BLaER1 treated with 17β-estradiol and CSF1 and Interleukin-3, amounts not matched to agents 10 nM and 100 nM (cell line): ENCODE data around the gene PSMB8.
A peak's percentile ranks its signal among the peaks of the same experiment; 100 is the strongest.

Experiments
- H3K27ac ChIP-seq, 11 experiments: shearing (Covaris generic); formaldehyde crosslinking; 2 replicates each; pipeline ENCODE4 v1.8.1; 2022
- H3K27me3 ChIP-seq, 11 experiments: shearing (Covaris generic); formaldehyde crosslinking; 2 replicates each; pipeline ENCODE4 v1.8.1; 2022
- H3K36me3 ChIP-seq, 11 experiments: shearing (Covaris generic); formaldehyde crosslinking; 2 replicates each; pipeline ENCODE4 v1.8.1; 2022
- H3K4me1 ChIP-seq, 10 experiments: shearing (Covaris generic); formaldehyde crosslinking; 2 replicates each; pipeline ENCODE4 v1.8.1; 2022
- H3K4me2 ChIP-seq, 11 experiments: shearing (Covaris generic); formaldehyde crosslinking; 2 replicates each; pipeline ENCODE4 v1.8.1; 2022
- H3K4me3 ChIP-seq, 10 experiments: shearing (Covaris generic); formaldehyde crosslinking; 2 replicates each; pipeline ENCODE4 v1.8.1; 2022
- H3K9ac ChIP-seq, 11 experiments: shearing (Covaris generic); formaldehyde crosslinking; 2 replicates each; pipeline ENCODE4 v1.8.1; 2022
- H3K9me3 ChIP-seq, 11 experiments: shearing (Covaris generic); formaldehyde crosslinking; replicated peaks in 1 of 11; 2 replicates each; pipeline ENCODE4 v1.8.1; 2022
- H4K20me1 ChIP-seq, 11 experiments: shearing (Covaris generic); formaldehyde crosslinking; 2 replicates each; pipeline ENCODE4 v1.8.1; 2022
- Cebpa-rat ChIP-seq, 11 experiments: shearing (Covaris generic); IDR thresholded peaks; 2 replicates each; pipeline ENCODE4 v1.8.1; 2022

PSMB8 gene

GRCh38 chr6:32865724-32866443 is 22.0 kb upstream of the PSMB8 start:
- H3K9me3 ChIP-seq = no peaks in the 10 kb centered on the region
- H3K27ac ChIP-seq = no peak overlapping the region
- H3K4me3 ChIP-seq = no peak overlapping the region
- no peaks in the 10 kb centered on the region for H3K27me3 ChIP-seq
- H3K4me2 ChIP-seq = peak overlapping the region in 2 of 11 experiments; percentile 2 to 12; a peak in 1 of 22 replicates
- H3K9ac ChIP-seq = 0 out of 22 replicates have a peak overlapping the region, but pooled peaks of 1 of the 11 experiments have one; percentile 3
- H3K4me1 ChIP-seq = peaks cover 14 to 28% (median 22%) of the 10 kb centered on the region in 10 experiments
- H3K36me3 ChIP-seq = peaks cover 0 to 10% (median 4%) of the 10 kb centered on the region in 11 experiments; a peak in 7 of 22 replicates
- no peak for TF ChIP-seq Cebpa-rat (IDR thresholded peaks at IDR 0.05)
- no peaks in the 10 kb centered on the region for H4K20me1 ChIP-seq

- no peak overlapping the region for H3K4me3 ChIP-seq
- H3K4me1 ChIP-seq = peaks cover 12 to 44% (median 29%) of the 10 kb centered on the region in 10 experiments
These were observed 18.9 kb upstream of the PSMB8 start for GRCh38 chr6:32862725-32863124.

DNA sequence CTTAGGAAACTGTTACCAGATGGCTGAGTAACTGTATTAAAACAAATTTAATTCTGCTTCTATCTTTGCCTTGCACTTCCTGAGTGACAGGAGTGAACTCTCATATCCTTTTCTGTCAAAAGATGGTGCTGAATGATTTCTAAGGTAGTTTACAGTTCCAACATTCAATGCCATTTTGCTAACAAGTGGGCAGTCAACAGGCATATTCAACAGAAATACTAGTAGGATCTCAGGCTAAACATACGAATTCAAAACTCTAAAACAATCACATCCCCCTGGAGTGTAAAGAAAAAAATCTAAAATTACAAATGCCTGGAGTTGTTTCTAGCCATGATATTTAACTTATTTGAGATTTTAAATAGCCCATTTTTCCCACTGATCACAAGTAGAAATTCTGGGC is 16.8 kb upstream of the PSMB8 start:
- Histone ChIP-seq H3K27me3 (no peaks in the 10 kb centered on the region), H3K4me2 (peak overlapping the region in 5 of 11 experiments; percentile 12 to 40 (median 26); a peak in 5 of 22 replicates), H3K4me1 (peaks cover 6 to 31% (median 21%) of the 10 kb centered on the region in 10 experiments), H3K27ac (no peak overlapping the region; a peak in 1 of 22 replicates), H3K36me3 (peaks cover 30 to 58% (median 48%) of the 10 kb centered on the region in 11 experiments), H3K9me3 (no peaks in the 10 kb centered on the region), H4K20me1 (no peaks in the 10 kb centered on the region), H3K9ac (no peak overlapping the region), H3K4me3 (no peak overlapping the region)
- no peak for TF ChIP-seq Cebpa-rat (IDR thresholded peaks at IDR 0.05)

More at GRCh38 chr6:32862725-32863124, 18.9 kb upstream of the PSMB8 start:
- no peak overlapping the region for H3K4me2 ChIP-seq
- peaks cover 20 to 41% (median 34%) of the 10 kb centered on the region in 11 experiments for H3K36me3 ChIP-seq
- H3K9me3 ChIP-seq = no peaks in the 10 kb centered on the region
- H3K27me3 ChIP-seq = no peaks in the 10 kb centered on the region
- peak in 3 of 11 experiments; percentile 50 to 65 (median 63); a peak in 4 of 22 replicates for TF ChIP-seq Cebpa-rat (IDR thresholded peaks at IDR 0.05)
- no peak overlapping the region for H3K27ac ChIP-seq
- no peaks in the 10 kb centered on the region for H4K20me1 ChIP-seq
- no peak overlapping the region for H3K9ac ChIP-seq

- Histone ChIP-seq H4K20me1 (no peaks in the 10 kb centered on the region), H3K9me3 (no peaks in the 10 kb centered on the region), H3K9ac (no peak overlapping the region), H3K36me3 (peaks cover 30 to 58% (median 47%) of the 10 kb centered on the region in 11 experiments), H3K27me3 (no peaks in the 10 kb centered on the region), H3K27ac (no peak overlapping the region), H3K4me2 (no peak overlapping the region), H3K4me3 (no peak overlapping the region), H3K4me1 (peaks cover 16 to 35% (median 26%) of the 10 kb centered on the region in 10 experiments)
- no peak for TF ChIP-seq Cebpa-rat (IDR thresholded peaks at IDR 0.05)
These were observed 14.3 kb upstream of the PSMB8 start for GRCh38 chr6:32858194-32858593.

GRCh38 chr6:32857156-32857891 is 13.5 kb upstream of the PSMB8 start:
- Histone ChIP-seq H3K27ac (no peak overlapping the region), H3K36me3 (peaks cover 30 to 58% (median 47%) of the 10 kb centered on the region in 11 experiments), H3K9ac (no peak overlapping the region), H3K4me3 (no peak overlapping the region), H3K9me3 (no peaks in the 10 kb centered on the region), H3K4me1 (peaks cover 19 to 40% (median 31%) of the 10 kb centered on the region in 10 experiments), H4K20me1 (peaks cover 0 to under 1% (median 0%) of the 10 kb centered on the region in 11 experiments; a peak in 1 of 22 replicates), H3K4me2 (no peak overlapping the region), H3K27me3 (no peaks in the 10 kb centered on the region)
- no peak for TF ChIP-seq Cebpa-rat (IDR thresholded peaks at IDR 0.05)

GRCh38 chr6:32855467-32856174 is 11.8 kb upstream of the PSMB8 start:
- Histone ChIP-seq H3K4me1 (peaks cover 36 to 53% (median 43%) of the 10 kb centered on the region in 10 experiments), H3K9ac (peak overlapping the region; percentile 81 to 94 (median 86); a peak in 20 of 22 replicates), H4K20me1 (peaks cover 0 to 5% (median 0%) of the 10 kb centered on the region in 11 experiments; a peak in 1 of 22 replicates), H3K27me3 (no peaks in the 10 kb centered on the region), H3K4me2 (peak overlapping the region; percentile 91 to 100 (median 95)), H3K36me3 (peaks cover 38 to 58% (median 49%) of the 10 kb centered on the region in 11 experiments), H3K4me3 (peak overlapping the region; percentile 80 to 93 (median 84); a peak in 19 of 20 replicates), H3K27ac (peak overlapping the region; percentile 8 to 96 (median 88); a peak in 19 of 22 replicates), H3K9me3 (no peaks in the 10 kb centered on the region)
- no peak for TF ChIP-seq Cebpa-rat (IDR thresholded peaks at IDR 0.05)

- no peak for TF ChIP-seq Cebpa-rat (IDR thresholded peaks at IDR 0.05)
- Histone ChIP-seq H3K9me3 (no peaks in the 10 kb centered on the region), H3K4me2 (peak overlapping the region; percentile 91 to 100 (median 95)), H4K20me1 (peaks cover 0 to 5% (median 0%) of the 10 kb centered on the region in 11 experiments; a peak in 1 of 22 replicates), H3K27ac (peak overlapping the region; percentile 8 to 96 (median 88); a peak in 21 of 22 replicates), H3K4me1 (peaks cover 34 to 47% (median 42%) of the 10 kb centered on the region in 10 experiments), H3K4me3 (peak overlapping the region; percentile 80 to 93 (median 84)), H3K9ac (peak overlapping the region; percentile 81 to 94 (median 86)), H3K27me3 (no peaks in the 10 kb centered on the region), H3K36me3 (peaks cover 42 to 58% (median 52%) of the 10 kb centered on the region in 11 experiments)
These were observed 10.7 kb upstream of the PSMB8 start for GRCh38 chr6:32854376-32855178.
